WTC11 (cell line): Measurements from ENCODE around the gene ARMC8.

Experiments
- CTCF ChIP-seq: fragments of 200-600 bp; IDR thresholded peaks from 2 replicates; pipeline ENCODE4 v1.8.0; 2022; ENCODE audit warnings: antibody characterized with exemption
- GTF2I ChIP-seq: fragments of 250-450 bp; sonication (Bioruptor Pico); conservative IDR thresholded peaks from 2 replicates; pipeline ENCODE4 v1.4.0; 2021; ENCODE audit warnings: mild to moderate bottlenecking
- NR3C1 ChIP-seq: sonication (generic); formaldehyde crosslinking; conservative IDR thresholded peaks from 2 replicates; pipeline ENCODE4 v1.8.1; 2023; ENCODE audit warnings: low read depth, mild to moderate bottlenecking, missing genetic modification reagents
- SP1 ChIP-seq: sonication (generic); formaldehyde crosslinking; conservative IDR thresholded peaks from 2 replicates; pipeline ENCODE4 v1.8.1; 2022; ENCODE audit warnings: missing genetic modification reagents
- ZNF121 ChIP-seq: sonication (generic); formaldehyde crosslinking; IDR thresholded peaks from 2 replicates; pipeline ENCODE4 v1.8.0; 2023; ENCODE audit warnings: missing genetic modification reagents

- TF ChIP-seq GTF2I (CRISPR knock-in tag) (no peak), ZNF121 (CRISPR knock-in tag) (no peak), CTCF (no peak), NR3C1 (no peak), SP1 (no peak)
Measured at GRCh38 chr3:138222942-138223287, 35.8 kb downstream of the ARMC8 start.
